SU-DHL-6 (cell line): ENCODE results near the gene PTPRN2.

ENCODE experiments used
- CTCF ChIP-seq: fragments of 200-600 bp; sonication (generic); IDR thresholded peaks from one replicate; pipeline ENCODE4 v1.5.1; 2017; ENCODE audit warnings: antibody characterized with exemption, mild to moderate bottlenecking, low read length, moderate library complexity; ENCODE audit not compliant: insufficient read depth, poor library complexity, severe bottlenecking
- EZH2phosphoT487 ChIP-seq: fragments of 200-600 bp; sonication (generic), shearing (Covaris generic); conservative IDR thresholded peaks from 2 replicates; pipeline ENCODE4 v1.6.1; 2018; ENCODE audit warnings: mild to moderate bottlenecking, antibody characterized with exemption, low read length, moderate library complexity, mixed read lengths

- TF ChIP-seq CTCF (no peak), EZH2phosphoT487 (no peak)
Observed at GRCh38 chr7:157525491-157525915, 1062.1 kb downstream of the PTPRN2 start.
